ENCODE measurements around the gene DYSF. TPM values are rescaled to one million over a fixed set of nuclear protein-coding genes. Genes with fewer than 3 reads are reported as not detected.
A peak's percentile ranks its signal among the peaks of the same experiment; 100 is the strongest.

Gene DYSF
- polyA plus RNA-seq, 4 donors: 0.67 to 5.0 (median 3.2) TPM

DNA sequence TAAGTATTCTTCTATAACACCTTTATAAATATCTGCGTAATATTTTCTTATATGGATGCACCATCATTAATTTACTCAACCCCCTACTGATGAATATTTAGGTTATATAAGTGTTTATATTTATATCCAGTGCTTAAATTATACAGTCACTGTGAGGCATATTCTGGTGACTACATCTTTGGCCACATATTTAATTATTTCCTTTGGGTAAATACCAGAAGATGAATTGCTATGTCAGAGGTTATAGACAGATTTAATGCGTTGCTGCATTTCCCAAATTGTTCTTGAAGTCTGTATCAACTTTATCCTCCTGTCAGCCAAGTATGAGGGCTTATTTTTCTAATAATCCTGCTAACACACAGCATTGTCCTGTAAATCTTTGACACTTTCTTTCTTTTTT, 18.7 kb downstream of the DYSF start:
- FAIRE-seq (no peak), DNase-seq (no peak)
- H3K4me1 ChIP-seq (ENCODE audit: control insufficient read depth in 3 of 3, insufficient read depth in 2 of 3, low read depth in 1 of 3, low read length in 2 of 3): no peaks in the 10 kb centered on the region
- no peak overlapping the region for H3K4me3 ChIP-seq (ENCODE audit: low read depth in 1 of 3, low read length in 3 of 3)
- 35 to 58% (median 58%) methylated on average over 2 of the region's 2 CpGs for WGBS, 3 donors
- H3K27ac ChIP-seq (ENCODE audit: low read depth in 1 of 3, low read length in 2 of 3): no peak overlapping the region
- H3K36me3 ChIP-seq (ENCODE audit: control insufficient read depth in 3 of 3, insufficient read depth in 2 of 3, low read depth in 1 of 3, low read length in 3 of 3): no peaks in the 10 kb centered on the region
- peaks cover 0 to 36% (median 0%) of the 10 kb centered on the region in 3 donors for H3K27me3 ChIP-seq (ENCODE audit: control insufficient read depth in 3 of 3, insufficient read depth in 3 of 3, low read length in 3 of 3)
- no peaks in the 10 kb centered on the region for H3K9me3 ChIP-seq (ENCODE audit: control insufficient read depth in 2 of 2, insufficient read depth in 1 of 2, low read depth in 1 of 2, low read length in 1 of 2)

DNA sequence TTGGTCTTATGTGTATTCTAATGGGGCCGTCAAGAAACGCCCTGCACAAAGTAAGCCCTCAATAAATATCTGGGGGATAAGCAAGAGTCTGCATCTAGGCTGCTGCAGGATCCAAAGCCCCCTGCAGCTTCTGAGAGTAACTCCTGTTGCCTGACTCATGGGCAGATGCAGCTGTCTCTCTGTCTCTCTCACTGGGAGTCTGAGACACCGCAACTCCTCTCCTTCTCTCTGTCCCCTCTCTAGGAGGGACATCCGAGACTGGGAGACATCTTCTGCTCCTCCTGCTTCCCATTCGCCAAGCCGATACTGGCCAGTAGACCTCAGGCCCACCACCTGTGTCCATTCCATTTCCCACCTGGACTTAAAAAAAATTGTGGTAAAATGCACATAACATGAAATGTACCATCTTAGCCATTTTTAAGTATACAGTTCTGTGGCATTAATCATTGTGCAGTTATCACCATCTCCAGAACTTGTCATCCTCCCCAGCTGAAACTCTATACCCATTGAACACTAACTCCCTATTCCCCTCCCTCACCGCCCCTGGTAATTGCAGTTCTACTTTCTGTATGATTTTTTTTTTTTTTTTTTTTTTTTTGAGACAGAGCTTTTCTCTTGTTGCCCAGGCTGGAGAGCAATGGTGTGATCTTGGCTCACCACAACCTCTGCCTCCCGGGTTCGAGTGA, 20.1 kb downstream of the DYSF start:
- H3K9me3 ChIP-seq (ENCODE audit: control insufficient read depth in 2 of 2, insufficient read depth in 1 of 2, low read depth in 1 of 2, low read length in 1 of 2): no peaks in the 10 kb centered on the region
- no peaks in the 10 kb centered on the region for H3K36me3 ChIP-seq (ENCODE audit: control insufficient read depth in 3 of 3, insufficient read depth in 2 of 3, low read depth in 1 of 3, low read length in 3 of 3)
- WGBS, 3 donors: 88 to 92% (median 89%) methylated on average over 9 of the region's 9 CpGs
- H3K27ac ChIP-seq (ENCODE audit: low read depth in 1 of 3, low read length in 2 of 3): no peak overlapping the region
- H3K4me3 ChIP-seq (ENCODE audit: low read depth in 1 of 3, low read length in 3 of 3): no peak overlapping the region
- DNase-seq (no peak), FAIRE-seq (no peak)
- H3K4me1 ChIP-seq (ENCODE audit: control insufficient read depth in 3 of 3, insufficient read depth in 2 of 3, low read depth in 1 of 3, low read length in 2 of 3): no peaks in the 10 kb centered on the region
- peaks cover 0 to 21% (median 0%) of the 10 kb centered on the region in 3 donors for H3K27me3 ChIP-seq (ENCODE audit: control insufficient read depth in 3 of 3, insufficient read depth in 3 of 3, low read length in 3 of 3)

DNA sequence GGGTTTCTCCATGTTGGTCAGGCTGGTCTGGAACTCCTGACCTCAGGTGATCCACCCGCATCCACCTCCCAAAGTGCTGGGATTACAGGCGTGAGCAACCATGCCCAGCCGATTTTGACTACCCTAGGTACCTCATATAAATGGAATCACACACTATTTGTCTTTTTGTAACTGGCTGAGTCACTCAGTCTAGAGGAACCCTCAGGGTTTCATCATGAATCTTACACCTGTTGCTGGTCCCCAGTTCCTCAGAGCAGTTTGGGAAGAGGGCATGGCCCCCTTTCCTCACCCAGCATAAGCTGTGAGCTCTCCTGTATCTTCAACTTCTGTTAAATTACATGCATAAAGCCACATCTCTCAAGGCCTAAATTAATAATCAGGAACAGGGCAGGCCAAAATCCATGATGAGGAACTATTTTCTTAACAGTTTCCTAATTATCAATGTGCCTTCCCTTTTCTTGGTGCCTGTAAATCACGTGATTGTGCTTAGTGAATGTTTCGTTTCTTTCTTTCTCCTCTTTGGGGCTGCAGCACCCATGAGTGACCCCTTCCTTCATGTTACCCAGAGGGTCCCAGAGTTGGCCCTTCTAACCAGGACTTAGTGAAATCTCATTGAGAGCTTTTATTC, 20.9 kb downstream of the DYSF start:
- WGBS, 3 donors: 85 to 89% (median 85%) methylated on average over 5 of the region's 5 CpGs
- no peaks in the 10 kb centered on the region for H3K9me3 ChIP-seq (ENCODE audit: control insufficient read depth in 2 of 2, insufficient read depth in 1 of 2, low read depth in 1 of 2, low read length in 1 of 2)
- H3K4me3 ChIP-seq (ENCODE audit: low read depth in 1 of 3, low read length in 3 of 3): no peak overlapping the region
- no peaks in the 10 kb centered on the region for H3K4me1 ChIP-seq (ENCODE audit: control insufficient read depth in 3 of 3, insufficient read depth in 2 of 3, low read depth in 1 of 3, low read length in 2 of 3)
- DNase-seq (no peak), FAIRE-seq (no peak)
- H3K27ac ChIP-seq (ENCODE audit: low read depth in 1 of 3, low read length in 2 of 3): peak overlapping the region in 1 of 3 donors; percentile 26
- peaks cover 0 to 14% (median 0%) of the 10 kb centered on the region in 3 donors for H3K27me3 ChIP-seq (ENCODE audit: control insufficient read depth in 3 of 3, insufficient read depth in 3 of 3, low read length in 3 of 3)
- H3K36me3 ChIP-seq (ENCODE audit: control insufficient read depth in 3 of 3, insufficient read depth in 2 of 3, low read depth in 1 of 3, low read length in 3 of 3): no peaks in the 10 kb centered on the region

DNA sequence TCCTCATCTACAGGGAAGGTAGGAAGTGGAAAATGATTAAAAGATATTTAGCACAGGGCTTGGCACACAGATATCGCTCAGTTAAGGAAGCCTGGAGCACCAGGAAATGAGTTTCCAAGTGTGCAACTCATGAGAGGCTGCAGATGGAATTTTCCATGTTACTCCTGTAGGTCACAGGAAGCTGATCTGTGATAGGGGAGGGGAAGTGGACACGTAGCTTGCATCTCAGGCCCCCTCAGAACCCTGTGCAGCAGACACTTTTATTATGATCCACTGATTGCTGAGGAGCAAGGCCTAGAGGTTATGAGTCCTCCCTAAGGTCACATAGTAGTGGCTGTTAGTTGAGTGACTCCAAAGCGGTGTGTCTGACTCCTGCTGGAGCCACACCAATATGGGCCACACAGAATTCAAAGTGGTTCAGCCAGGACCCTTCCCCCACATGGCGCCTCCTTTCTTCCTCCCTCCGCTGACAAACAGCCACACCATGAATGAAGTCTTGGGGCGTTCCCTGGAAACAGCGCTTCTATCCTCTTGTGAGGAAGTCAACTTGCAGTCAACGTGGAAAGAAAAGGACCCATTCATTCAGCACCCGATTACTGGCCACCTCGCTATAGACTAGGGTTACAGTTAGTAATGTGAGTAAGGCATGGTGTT, 21.5 kb downstream of the DYSF start:
- 79 to 90% (median 90%) methylated on average over 10 of the region's 10 CpGs for WGBS, 3 donors
- FAIRE-seq (no peak), DNase-seq (no peak)
- peaks cover 0 to 10% (median 0%) of the 10 kb centered on the region in 3 donors for H3K27me3 ChIP-seq (ENCODE audit: control insufficient read depth in 3 of 3, insufficient read depth in 3 of 3, low read length in 3 of 3)
- no peaks in the 10 kb centered on the region for H3K36me3 ChIP-seq (ENCODE audit: control insufficient read depth in 3 of 3, insufficient read depth in 2 of 3, low read depth in 1 of 3, low read length in 3 of 3)
- H3K4me1 ChIP-seq (ENCODE audit: control insufficient read depth in 3 of 3, insufficient read depth in 2 of 3, low read depth in 1 of 3, low read length in 2 of 3): no peaks in the 10 kb centered on the region
- peak overlapping the region in 1 of 3 donors; percentile 41 for H3K27ac ChIP-seq (ENCODE audit: low read depth in 1 of 3, low read length in 2 of 3)
- no peak overlapping the region for H3K4me3 ChIP-seq (ENCODE audit: low read depth in 1 of 3, low read length in 3 of 3)
- H3K9me3 ChIP-seq (ENCODE audit: control insufficient read depth in 2 of 2, insufficient read depth in 1 of 2, low read depth in 1 of 2, low read length in 1 of 2): no peaks in the 10 kb centered on the region

DNA sequence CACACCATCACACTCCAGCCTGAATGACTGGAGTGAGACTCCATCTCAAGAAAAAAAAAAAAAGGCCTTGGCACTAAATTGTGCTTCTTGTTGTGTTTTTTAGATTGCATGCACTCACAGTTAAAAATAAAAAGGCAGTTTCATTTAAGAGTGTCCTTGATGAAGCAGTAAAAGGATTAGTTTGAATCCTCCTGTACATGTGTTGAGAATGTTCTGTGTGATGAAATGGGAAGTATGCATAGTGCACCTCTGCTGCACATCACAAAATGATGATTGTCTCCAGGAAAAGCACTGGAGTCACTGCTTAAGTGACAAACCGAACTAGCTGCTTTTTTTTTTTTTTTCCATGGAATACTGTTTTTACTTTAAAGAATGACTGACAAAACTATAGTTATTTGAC, 23.1 kb downstream of the DYSF start:
- H3K4me1 ChIP-seq (ENCODE audit: control insufficient read depth in 3 of 3, insufficient read depth in 2 of 3, low read depth in 1 of 3, low read length in 2 of 3): no peaks in the 10 kb centered on the region
- no peak for FAIRE-seq
- H3K27me3 ChIP-seq (ENCODE audit: control insufficient read depth in 3 of 3, insufficient read depth in 3 of 3, low read length in 3 of 3): peaks cover 0 to 4% (median 0%) of the 10 kb centered on the region in 3 donors
- DNase-seq: no peak
- no peak overlapping the region for H3K4me3 ChIP-seq (ENCODE audit: low read depth in 1 of 3, low read length in 3 of 3)
- H3K36me3 ChIP-seq (ENCODE audit: control insufficient read depth in 3 of 3, insufficient read depth in 2 of 3, low read depth in 1 of 3, low read length in 3 of 3): no peaks in the 10 kb centered on the region
- H3K27ac ChIP-seq (ENCODE audit: low read depth in 1 of 3, low read length in 2 of 3): no peak overlapping the region
- WGBS, 3 donors: 49 to 52% (median 52%) methylated on average over 1 of the region's 1 CpG
- H3K9me3 ChIP-seq (ENCODE audit: control insufficient read depth in 2 of 2, insufficient read depth in 1 of 2, low read depth in 1 of 2, low read length in 1 of 2): no peaks in the 10 kb centered on the region

DNA sequence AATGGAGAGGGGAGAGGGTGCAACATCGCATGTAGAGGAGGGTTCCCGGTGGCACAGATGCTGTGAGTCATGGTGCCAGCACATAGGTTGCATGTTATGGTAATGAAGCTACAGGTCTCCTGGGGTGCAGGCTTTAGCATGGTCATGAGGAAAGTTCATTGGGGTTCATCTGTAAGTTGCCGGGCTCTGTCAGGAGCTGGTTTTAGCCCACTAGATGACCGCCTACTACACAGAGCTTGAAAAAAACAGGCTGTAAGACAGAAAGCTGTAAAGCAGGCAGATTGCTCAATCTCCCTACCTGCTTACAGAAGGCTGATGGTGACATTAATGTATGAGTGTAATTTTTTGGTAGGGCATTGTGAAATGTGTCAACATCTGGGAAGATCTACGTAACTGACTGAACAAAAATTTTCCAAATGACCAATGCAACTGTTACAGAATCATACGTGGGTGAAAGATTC, 23.9 kb downstream of the DYSF start:
- Histone ChIP-seq H3K27me3 (ENCODE audit: control insufficient read depth in 3 of 3, insufficient read depth in 3 of 3, low read length in 3 of 3) (peaks cover 0 to 3% (median 0%) of the 10 kb centered on the region in 3 donors), H3K4me1 (ENCODE audit: control insufficient read depth in 3 of 3, insufficient read depth in 2 of 3, low read depth in 1 of 3, low read length in 2 of 3) (no peaks in the 10 kb centered on the region), H3K4me3 (ENCODE audit: low read depth in 1 of 3, low read length in 3 of 3) (no peak overlapping the region), H3K36me3 (ENCODE audit: control insufficient read depth in 3 of 3, insufficient read depth in 2 of 3, low read depth in 1 of 3, low read length in 3 of 3) (no peaks in the 10 kb centered on the region), H3K9me3 (ENCODE audit: control insufficient read depth in 2 of 2, insufficient read depth in 1 of 2, low read depth in 1 of 2, low read length in 1 of 2) (no peaks in the 10 kb centered on the region), H3K27ac (ENCODE audit: low read depth in 1 of 3, low read length in 2 of 3) (no peak overlapping the region)
- WGBS, 3 donors: 68 to 84% (median 76%) methylated on average over 6 of the region's 6 CpGs
- FAIRE-seq (no peak), DNase-seq (no peak)

DNA sequence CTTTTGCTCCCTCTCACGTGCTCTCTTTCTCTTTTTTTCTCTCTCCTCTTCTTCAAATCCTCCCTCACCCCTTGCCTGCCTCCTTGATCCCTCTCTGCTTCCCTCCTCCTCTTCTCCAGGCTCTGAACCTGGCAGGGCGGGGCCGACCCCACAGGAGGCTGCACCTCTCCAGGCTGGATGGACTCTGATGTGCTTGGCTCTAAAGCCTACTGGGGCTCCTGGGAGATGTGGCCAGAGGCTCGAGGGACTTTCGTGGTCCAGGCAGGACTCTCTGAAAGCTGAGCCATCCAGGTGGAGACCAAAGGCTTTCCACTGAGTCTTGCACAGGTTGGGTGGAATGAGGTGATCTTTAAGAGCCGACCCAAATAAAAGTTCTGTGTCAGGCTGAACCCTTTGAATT, 25.4 kb downstream of the DYSF start:
- H3K4me3 ChIP-seq (ENCODE audit: low read depth in 1 of 3, low read length in 3 of 3): no peak overlapping the region
- H3K9me3 ChIP-seq (ENCODE audit: control insufficient read depth in 2 of 2, insufficient read depth in 1 of 2, low read depth in 1 of 2, low read length in 1 of 2): no peaks in the 10 kb centered on the region
- no peaks in the 10 kb centered on the region for H3K27me3 ChIP-seq (ENCODE audit: control insufficient read depth in 3 of 3, insufficient read depth in 3 of 3, low read length in 3 of 3)
- FAIRE-seq (no peak), DNase-seq (no peak)
- no peaks in the 10 kb centered on the region for H3K36me3 ChIP-seq (ENCODE audit: control insufficient read depth in 3 of 3, insufficient read depth in 2 of 3, low read depth in 1 of 3, low read length in 3 of 3)
- H3K27ac ChIP-seq (ENCODE audit: low read depth in 1 of 3, low read length in 2 of 3): no peak overlapping the region
- no peaks in the 10 kb centered on the region for H3K4me1 ChIP-seq (ENCODE audit: control insufficient read depth in 3 of 3, insufficient read depth in 2 of 3, low read depth in 1 of 3, low read length in 2 of 3)
- 57 to 64% (median 64%) methylated on average over 6 of the region's 6 CpGs for WGBS, 3 donors

DNA sequence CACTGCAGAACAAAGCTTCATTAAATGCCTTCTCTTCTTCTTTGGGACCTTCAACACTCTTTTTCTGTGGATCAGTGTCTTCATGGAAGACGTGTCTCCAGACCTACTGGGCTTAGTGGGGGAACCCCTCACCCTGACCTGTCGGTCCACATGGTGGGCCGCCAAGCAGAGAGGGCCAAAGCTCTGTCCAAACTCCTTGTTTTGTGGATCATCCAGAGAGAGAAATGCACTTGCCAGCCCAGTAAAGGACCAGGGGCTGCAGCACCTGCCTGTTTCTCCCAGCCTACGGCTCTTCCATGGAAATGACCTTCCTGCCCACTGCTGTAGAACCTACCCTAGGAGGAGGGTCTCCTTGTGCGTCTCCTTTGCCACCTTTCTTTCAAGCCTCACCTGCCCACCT, 25.9 kb downstream of the DYSF start:
- no peaks in the 10 kb centered on the region for H3K27me3 ChIP-seq (ENCODE audit: control insufficient read depth in 3 of 3, insufficient read depth in 3 of 3, low read length in 3 of 3)
- no peaks in the 10 kb centered on the region for H3K9me3 ChIP-seq (ENCODE audit: control insufficient read depth in 2 of 2, insufficient read depth in 1 of 2, low read depth in 1 of 2, low read length in 1 of 2)
- no peak overlapping the region for H3K27ac ChIP-seq (ENCODE audit: low read depth in 1 of 3, low read length in 2 of 3)
- H3K36me3 ChIP-seq (ENCODE audit: control insufficient read depth in 3 of 3, insufficient read depth in 2 of 3, low read depth in 1 of 3, low read length in 3 of 3): no peaks in the 10 kb centered on the region
- no peak overlapping the region for H3K4me3 ChIP-seq (ENCODE audit: low read depth in 1 of 3, low read length in 3 of 3)
- 87 to 93% (median 89%) methylated on average over 5 of the region's 5 CpGs for WGBS, 3 donors
- no peaks in the 10 kb centered on the region for H3K4me1 ChIP-seq (ENCODE audit: control insufficient read depth in 3 of 3, insufficient read depth in 2 of 3, low read depth in 1 of 3, low read length in 2 of 3)
- FAIRE-seq: no peak
- no peak for DNase-seq
